Putamen (tissue), 1 donor: ENCODE measurements around the gene MN1.

Experiments used
- DNase-seq: peaks from one replicate; pipeline ENCODE4 v3.0.0-alpha.2; 2016; ENCODE audit warnings: low spot score

Gene MN1

GRCh38 chr22:27716074-27716473 is 85.5 kb downstream of the MN1 start:
- DNase-seq = no peak

- DNase-seq = peak; percentile 89
These were observed 86.5 kb downstream of the MN1 start for GRCh38 chr22:27715106-27715505.

- DNase-seq = no peak
These were observed 87.5 kb downstream of the MN1 start for GRCh38 chr22:27714068-27714467.

GRCh38 chr22:27713461-27713860 is 88.1 kb downstream of the MN1 start:
- no peak for DNase-seq

GRCh38 chr22:27711756-27712155 is 89.8 kb downstream of the MN1 start:
- DNase-seq = no peak

- no peak for DNase-seq
These were observed 90.5 kb downstream of the MN1 start for GRCh38 chr22:27711012-27711411.

GRCh38 chr22:27709919-27710675 is 91.5 kb downstream of the MN1 start:
- DNase-seq = no peak

GRCh38 chr22:27706489-27706888 is 95.1 kb downstream of the MN1 start:
- DNase-seq = no peak

GRCh38 chr22:27705408-27706080 is 96.0 kb downstream of the MN1 start:
- DNase-seq = no peak

- DNase-seq = no peak
These were observed 97.0 kb downstream of the MN1 start for GRCh38 chr22:27704581-27704980.

GRCh38 chr22:27699383-27700019 is 102.1 kb downstream of the MN1 start:
- no peak for DNase-seq

- no peak for DNase-seq
These were observed 102.7 kb downstream of the MN1 start for GRCh38 chr22:27698813-27699212.
